Thyroid gland (tissue), 4 donors: ENCODE results near the gene RTN4IP1.

Source experiments
- POLR2A ChIP-seq, 2 donors: fragments of 450-650 bp; IDR thresholded peaks; one replicate each; pipeline ENCODE4 v1.6.1; 2017; ENCODE audit warnings: antibody characterized with exemption in 2 of 2, mild to moderate bottlenecking in 2 of 2, moderate library complexity in 1 of 2
- TF ChIP-seq, protein P1 (sequence below), 6 experiments: fragments of 200-600 bp in 3 of 6; fragments of 450-650 bp in 3 of 6; sonication (generic) in 3 of 6; IDR thresholded peaks; one replicate each; pipeline ENCODE4 v1.5.1; 2016 to 2019; ENCODE audit warnings: antibody characterized with exemption in 6 of 6, mild to moderate bottlenecking in 2 of 6, inconsistent platforms in 1 of 6, moderate library complexity in 1 of 6

DNA sequence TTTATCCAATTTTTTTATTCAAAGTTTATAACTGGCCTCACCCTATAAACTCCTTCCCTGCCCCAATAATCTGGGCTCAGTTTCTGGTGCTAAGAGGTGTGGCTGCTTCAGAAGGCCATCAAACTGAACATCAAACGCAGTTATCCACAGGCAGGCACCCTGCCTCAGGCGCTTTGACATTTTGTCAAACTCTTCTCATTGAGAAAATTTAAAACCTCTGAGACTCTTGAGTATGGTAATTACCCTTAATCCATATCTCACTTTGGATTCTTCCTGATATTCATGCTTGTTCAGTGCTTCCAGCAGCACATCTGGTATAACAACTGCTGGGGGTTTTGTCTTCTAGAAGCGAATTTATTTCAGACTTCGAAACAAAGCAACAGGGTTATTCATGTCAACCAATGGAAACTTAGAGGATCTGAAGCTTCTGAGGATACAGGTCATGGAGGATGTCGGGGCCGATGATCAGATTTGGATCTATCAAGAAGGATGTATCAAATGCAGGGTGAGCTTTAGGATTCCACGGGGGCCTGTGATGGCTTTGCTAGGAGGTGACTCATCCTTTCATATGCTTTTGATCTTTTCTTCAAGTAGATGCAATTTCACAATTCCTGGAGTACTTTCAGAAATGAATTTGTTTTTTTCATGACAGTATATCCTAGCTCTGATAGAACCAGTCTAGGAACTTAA is 68.2 kb downstream of the RTN4IP1 start:
- TF ChIP-seq, protein P1, sequence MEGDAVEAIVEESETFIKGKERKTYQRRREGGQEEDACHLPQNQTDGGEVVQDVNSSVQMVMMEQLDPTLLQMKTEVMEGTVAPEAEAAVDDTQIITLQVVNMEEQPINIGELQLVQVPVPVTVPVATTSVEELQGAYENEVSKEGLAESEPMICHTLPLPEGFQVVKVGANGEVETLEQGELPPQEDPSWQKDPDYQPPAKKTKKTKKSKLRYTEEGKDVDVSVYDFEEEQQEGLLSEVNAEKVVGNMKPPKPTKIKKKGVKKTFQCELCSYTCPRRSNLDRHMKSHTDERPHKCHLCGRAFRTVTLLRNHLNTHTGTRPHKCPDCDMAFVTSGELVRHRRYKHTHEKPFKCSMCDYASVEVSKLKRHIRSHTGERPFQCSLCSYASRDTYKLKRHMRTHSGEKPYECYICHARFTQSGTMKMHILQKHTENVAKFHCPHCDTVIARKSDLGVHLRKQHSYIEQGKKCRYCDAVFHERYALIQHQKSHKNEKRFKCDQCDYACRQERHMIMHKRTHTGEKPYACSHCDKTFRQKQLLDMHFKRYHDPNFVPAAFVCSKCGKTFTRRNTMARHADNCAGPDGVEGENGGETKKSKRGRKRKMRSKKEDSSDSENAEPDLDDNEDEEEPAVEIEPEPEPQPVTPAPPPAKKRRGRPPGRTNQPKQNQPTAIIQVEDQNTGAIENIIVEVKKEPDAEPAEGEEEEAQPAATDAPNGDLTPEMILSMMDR (IDR thresholded peaks at IDR 0.05) = no peak
- TF ChIP-seq POLR2A (IDR thresholded peaks at IDR 0.05) = no peak
